ENCODE measurements around the gene CTU1.

The CTU1 gene

GRCh38 chr19:51102991-51103390 is 5.2 kb downstream of the CTU1 start:
- DNase-seq: no peak

GRCh38 chr19:51101171-51101865 is 6.9 kb downstream of the CTU1 start:
- DNase-seq: no peak

GRCh38 chr19:51100601-51101000 is 7.6 kb downstream of the CTU1 start:
- no peak for DNase-seq

- no peak for DNase-seq
Observed at GRCh38 chr19:51099047-51099382, 9.2 kb downstream of the CTU1 start.

- peak; percentile 43 for DNase-seq
Observed at GRCh38 chr19:51098365-51099046, 9.7 kb downstream of the CTU1 start.

- no peak for DNase-seq
Observed at GRCh38 chr19:51097796-51098195, 10.4 kb downstream of the CTU1 start.

GRCh38 chr19:51097166-51097738 is 11.0 kb downstream of the CTU1 start:
- peak; percentile 59 for DNase-seq

GRCh38 chr19:51096473-51097165 is 11.6 kb downstream of the CTU1 start:
- DNase-seq: no peak

- peak; percentile 54 for DNase-seq
Observed at GRCh38 chr19:51094696-51095279, 13.4 kb downstream of the CTU1 start.

GRCh38 chr19:51093510-51094345 is 14.5 kb downstream of the CTU1 start:
- no peak for DNase-seq

GRCh38 chr19:51093101-51093500 is 15.1 kb downstream of the CTU1 start:
- DNase-seq: no peak

- DNase-seq: no peak
Observed at GRCh38 chr19:51091895-51092873, 16.0 kb downstream of the CTU1 start.

GRCh38 chr19:51091126-51091525 is 17.1 kb downstream of the CTU1 start:
- DNase-seq: no peak

GRCh38 chr19:51090471-51090870 is 17.7 kb downstream of the CTU1 start:
- no peak for DNase-seq

GRCh38 chr19:51089786-51090185 is 18.4 kb downstream of the CTU1 start:
- DNase-seq: no peak

- no peak for DNase-seq
Observed at GRCh38 chr19:51086153-51086850, 21.9 kb downstream of the CTU1 start.

- DNase-seq: no peak
Observed at GRCh38 chr19:51084505-51084904, 23.7 kb downstream of the CTU1 start.

- no peak for DNase-seq
Observed at GRCh38 chr19:51083783-51084182, 24.4 kb downstream of the CTU1 start.

- no peak for DNase-seq
Observed at GRCh38 chr19:51083181-51083580, 25.0 kb downstream of the CTU1 start.

- no peak for DNase-seq
Observed at GRCh38 chr19:51082611-51083010, 25.6 kb downstream of the CTU1 start, which contains the start of gene KLK14. TSS of gene KLK14 (minus strand) at chr19:51082887. CDS start at chr19:51082614, 273 bp downstream.
